ENCODE data around the gene PLA2G2C.

- TF ChIP-seq CTCF (IDR thresholded peaks at IDR 0.05) (no peak), POLR2AphosphoS5 (IDR thresholded peaks at IDR 0.05) (no peak)
Measured at GRCh38 chr1:20120796-20121195, 65.5 kb downstream of the PLA2G2C start.
